22Rv1 (cell line): ENCODE measurements around the gene DENND6B.

Source experiments
- H3K27ac ChIP-seq: fragments of 450-650 bp; 2 replicates; pipeline ENCODE4 v1.5.1; 2017
- ZFX ChIP-seq: fragments of 450-650 bp; IDR thresholded peaks from 2 replicates; pipeline ENCODE4 v1.6.1; 2017; ENCODE audit warnings: antibody characterized with exemption, borderline replicate concordance
- TF ChIP-seq, protein P1 (sequence below): fragments of 450-650 bp; IDR thresholded peaks from 2 replicates; pipeline ENCODE4 v1.5.1; 2017; ENCODE audit warnings: mild to moderate bottlenecking

DENND6B gene

GRCh38 chr22:50297510-50298265, 29.1 kb downstream of the DENND6B start:
- no peak for TF ChIP-seq ZFX
- TF ChIP-seq, protein P1, sequence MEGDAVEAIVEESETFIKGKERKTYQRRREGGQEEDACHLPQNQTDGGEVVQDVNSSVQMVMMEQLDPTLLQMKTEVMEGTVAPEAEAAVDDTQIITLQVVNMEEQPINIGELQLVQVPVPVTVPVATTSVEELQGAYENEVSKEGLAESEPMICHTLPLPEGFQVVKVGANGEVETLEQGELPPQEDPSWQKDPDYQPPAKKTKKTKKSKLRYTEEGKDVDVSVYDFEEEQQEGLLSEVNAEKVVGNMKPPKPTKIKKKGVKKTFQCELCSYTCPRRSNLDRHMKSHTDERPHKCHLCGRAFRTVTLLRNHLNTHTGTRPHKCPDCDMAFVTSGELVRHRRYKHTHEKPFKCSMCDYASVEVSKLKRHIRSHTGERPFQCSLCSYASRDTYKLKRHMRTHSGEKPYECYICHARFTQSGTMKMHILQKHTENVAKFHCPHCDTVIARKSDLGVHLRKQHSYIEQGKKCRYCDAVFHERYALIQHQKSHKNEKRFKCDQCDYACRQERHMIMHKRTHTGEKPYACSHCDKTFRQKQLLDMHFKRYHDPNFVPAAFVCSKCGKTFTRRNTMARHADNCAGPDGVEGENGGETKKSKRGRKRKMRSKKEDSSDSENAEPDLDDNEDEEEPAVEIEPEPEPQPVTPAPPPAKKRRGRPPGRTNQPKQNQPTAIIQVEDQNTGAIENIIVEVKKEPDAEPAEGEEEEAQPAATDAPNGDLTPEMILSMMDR, result no peak
- H3K27ac ChIP-seq, result 0 out of 2 replicates have a peak overlapping the region, but pooled peaks have one; percentile 7

DNA sequence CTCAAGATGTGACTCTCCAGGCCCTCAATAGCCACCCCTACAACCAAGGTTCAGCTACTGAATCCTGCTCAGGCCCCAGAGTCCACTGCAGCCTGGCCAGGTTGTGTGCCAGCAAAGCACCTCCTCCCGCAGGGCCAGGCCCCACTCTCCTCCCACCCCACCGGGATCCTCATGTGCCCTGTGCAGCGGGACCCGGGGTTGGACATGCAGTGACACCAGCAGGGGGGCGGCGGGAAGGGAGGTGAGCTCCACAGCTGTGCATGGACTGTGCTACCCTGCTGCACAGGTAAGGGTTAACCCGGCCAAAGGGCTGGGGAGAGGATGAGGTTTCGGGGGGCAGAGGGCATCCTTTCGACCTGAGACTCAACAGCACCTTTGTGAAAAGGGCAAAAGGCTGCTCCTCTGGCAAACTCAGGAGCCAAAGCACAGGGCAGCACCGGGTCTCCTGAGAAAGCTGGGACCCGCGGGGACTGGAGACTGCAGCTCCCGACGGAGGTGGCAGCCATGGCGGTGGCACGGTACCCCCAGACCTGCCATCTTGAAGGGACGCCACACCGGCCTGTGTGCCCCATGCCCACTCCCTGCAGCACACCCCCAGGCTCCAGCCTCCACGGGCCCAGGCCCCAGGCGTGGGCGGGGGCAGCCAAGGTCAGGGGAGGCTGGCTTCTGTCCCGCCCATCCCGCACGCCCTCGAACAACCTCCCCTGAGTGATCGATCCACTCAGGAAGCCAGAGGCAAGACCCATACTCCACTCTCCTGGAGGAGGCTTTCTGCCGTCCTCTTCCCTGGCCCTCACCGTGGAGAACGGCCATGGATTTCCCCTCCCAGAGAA, 29.9 kb downstream of the DENND6B start:
- H3K27ac ChIP-seq, result peak overlapping the region; percentile 35; the same call in 1 of the 2 replicates
- TF ChIP-seq, protein P1, result no peak
- no peak for TF ChIP-seq ZFX

DNA sequence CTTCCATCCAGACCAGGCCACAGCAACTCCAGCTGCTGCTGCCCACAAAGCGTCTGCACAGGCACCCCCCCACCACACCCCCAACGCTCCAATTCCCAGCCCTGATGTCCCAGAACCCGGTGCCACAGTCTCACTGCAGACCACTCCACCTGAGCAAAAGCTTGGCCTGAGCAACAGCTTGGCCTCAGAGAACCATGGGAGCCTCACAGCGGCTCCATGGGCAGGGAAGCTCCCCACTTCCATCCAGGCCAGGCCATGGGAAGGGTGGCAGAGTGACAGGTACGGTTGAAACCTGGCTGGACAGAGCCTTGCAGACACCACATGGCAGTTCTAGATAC, 32.5 kb downstream of the DENND6B start:
- TF ChIP-seq, protein P1, result no peak
- TF ChIP-seq ZFX, result no peak
- no peak overlapping the region for H3K27ac ChIP-seq

- no peak for TF ChIP-seq ZFX
- TF ChIP-seq, protein P1, result no peak
- H3K27ac ChIP-seq, result no peak overlapping the region
These were observed 33.1 kb downstream of the DENND6B start for GRCh38 chr22:50293441-50294318.

DNA sequence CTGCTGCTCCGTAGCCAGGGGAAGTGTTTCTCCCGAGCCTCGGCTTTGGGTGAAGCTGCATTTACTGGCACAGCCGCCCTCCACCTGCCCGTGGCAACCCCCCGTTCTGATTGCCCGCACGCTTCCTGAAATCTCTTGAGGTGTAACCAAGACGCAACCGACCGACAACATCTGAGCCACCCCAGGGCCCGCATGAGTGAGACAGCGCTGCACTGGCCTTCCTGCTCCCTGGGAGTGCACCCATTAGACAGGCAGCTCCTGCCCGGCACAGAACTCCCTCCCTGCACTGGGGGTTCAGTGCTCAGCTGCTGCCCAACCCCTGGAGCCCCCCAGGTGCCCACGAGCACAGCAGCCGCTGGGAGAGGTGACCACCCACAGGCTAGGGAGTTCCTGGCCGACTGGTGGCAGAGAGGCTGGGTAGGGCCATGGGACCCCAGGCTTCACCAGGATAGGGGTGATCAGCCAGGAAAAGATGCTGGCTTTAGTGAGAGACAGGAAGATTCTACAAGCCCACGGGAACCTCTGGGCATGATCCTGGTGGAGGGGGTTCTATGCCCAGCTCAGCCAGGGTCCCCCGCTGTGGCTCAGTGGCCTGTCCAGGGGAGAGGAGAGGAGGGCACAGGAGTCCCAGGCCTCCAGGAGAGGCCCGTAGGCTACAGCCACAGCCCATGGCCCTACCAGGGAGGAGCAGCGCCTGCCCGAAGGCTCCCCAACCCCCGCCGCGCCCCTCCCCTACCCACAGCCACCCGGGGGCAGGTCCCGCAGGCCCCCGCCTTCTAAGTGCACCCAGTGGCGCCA, 34.0 kb downstream of the DENND6B start:
- H3K27ac ChIP-seq, result no peak overlapping the region
- no peak for TF ChIP-seq ZFX
- TF ChIP-seq, protein P1, result no peak

- H3K27ac ChIP-seq, result no peak overlapping the region
- TF ChIP-seq ZFX, result no peak
- TF ChIP-seq, protein P1, result no peak
These were observed 36.7 kb downstream of the DENND6B start for GRCh38 chr22:50289942-50290630.
